GM12891 (cell line): Measurements from ENCODE around the gene NOX1.

ENCODE experiments used
- POLR2A ChIP-seq: IDR thresholded peaks from 2 replicates; pipeline ENCODE4 v1.6.1; 2011; ENCODE audit warnings: low read depth, low read length, control low read depth
- POLR2AphosphoS5 ChIP-seq: IDR thresholded peaks from 2 replicates; pipeline ENCODE4 v1.6.1; 2011; ENCODE audit warnings: low read depth, low read length, control low read depth
- POU2F2 ChIP-seq: IDR thresholded peaks from 2 replicates; pipeline ENCODE4 v1.6.1; 2011; ENCODE audit warnings: low read depth, mild to moderate bottlenecking, control low read depth, low read length, moderate library complexity
- TAF1 ChIP-seq: IDR thresholded peaks from 2 replicates; pipeline ENCODE4 v1.6.1; 2011; ENCODE audit warnings: low read depth, low read length, control low read depth

GRCh38 chrX:100804780-100805179 is 69.4 kb downstream of the NOX1 start:
- TF ChIP-seq TAF1 = no peak
- no peak for TF ChIP-seq POLR2A
- no peak for TF ChIP-seq POLR2AphosphoS5
- no peak for TF ChIP-seq POU2F2
